GM10266 (cell line): ENCODE measurements around the gene WDR62.

Source experiments
- DNase-seq: peaks from one replicate; pipeline ENCODE4 v3.0.0; 2012; ENCODE audit errors: extremely low spot score
- CTCF ChIP-seq: IDR thresholded peaks from 2 replicates; pipeline ENCODE4 v1.5.1; 2012; ENCODE audit warnings: mild to moderate bottlenecking, low read depth; ENCODE audit not compliant: control insufficient read depth, insufficient read depth; ENCODE audit errors: missing control alignments

The WDR62 gene

GRCh38 chr19:36054733-36055686 is at the start of gene WDR62:
TSS of gene WDR62 (plus strand) at chr19:36054897. CDS start at chr19:36054972, 75 bp downstream.
- TF ChIP-seq CTCF, result no peak
- DNase-seq, result peak; percentile 97

DNA sequence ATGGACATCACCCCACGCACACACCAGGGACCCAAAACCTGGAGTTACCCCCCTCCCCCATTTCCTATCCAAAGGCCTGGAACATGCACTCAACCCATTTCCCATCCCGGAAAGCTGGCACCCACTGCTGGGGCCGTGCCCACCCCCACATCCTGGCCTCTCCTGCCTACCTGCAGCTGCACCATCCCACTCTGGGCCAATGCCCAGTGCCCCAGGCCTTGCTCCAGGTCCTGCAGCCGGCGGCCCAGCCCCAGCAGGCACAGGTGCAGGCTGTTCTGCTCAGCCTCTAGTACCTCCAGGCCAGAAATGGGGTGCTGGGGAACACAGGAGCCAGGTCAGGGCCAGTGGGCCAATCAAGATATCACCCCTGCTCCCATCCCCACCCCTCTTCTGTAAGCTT is 47.7 kb upstream of the WDR62 start:
- no peak for DNase-seq
- TF ChIP-seq CTCF, result no peak

DNA sequence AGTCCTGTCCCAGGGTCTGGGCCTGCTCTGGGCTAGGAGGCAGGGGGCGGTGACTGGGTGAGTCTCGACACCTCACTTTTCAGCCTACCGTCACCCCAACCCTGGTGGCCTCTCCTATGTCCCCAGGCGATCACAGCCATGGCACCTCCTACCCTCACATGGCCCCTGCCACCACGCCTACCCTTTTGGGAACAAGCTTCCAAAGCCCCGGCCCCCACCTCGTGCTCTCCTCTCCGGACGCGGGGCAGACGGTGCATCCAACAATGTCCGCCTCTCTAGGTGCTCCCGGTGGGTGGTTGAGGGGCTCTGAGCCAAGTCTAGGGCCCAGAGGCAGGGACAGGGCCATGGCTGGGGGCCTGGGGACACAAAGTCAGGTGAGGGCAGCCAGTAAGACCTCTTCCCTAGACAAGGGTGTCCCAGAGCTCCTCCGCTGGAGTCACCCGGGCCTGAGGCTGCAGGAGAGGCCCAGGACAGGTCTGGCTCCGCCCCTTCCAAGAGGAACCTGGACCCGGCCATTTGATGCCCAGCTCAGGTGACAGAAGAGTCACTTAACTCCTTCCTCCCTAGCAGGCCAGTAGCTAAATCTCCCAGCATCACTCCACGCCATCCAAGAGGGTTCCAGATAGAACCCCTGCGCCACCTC is 46.2 kb upstream of the WDR62 start, which contains the start of gene SYNE4:
Gene SYNE4 (minus strand): TSS at position 478 of the 643 bp plus-strand sequence. CDS start 132 bp downstream, at position 346.
- no peak for DNase-seq
- no peak for TF ChIP-seq CTCF

DNA sequence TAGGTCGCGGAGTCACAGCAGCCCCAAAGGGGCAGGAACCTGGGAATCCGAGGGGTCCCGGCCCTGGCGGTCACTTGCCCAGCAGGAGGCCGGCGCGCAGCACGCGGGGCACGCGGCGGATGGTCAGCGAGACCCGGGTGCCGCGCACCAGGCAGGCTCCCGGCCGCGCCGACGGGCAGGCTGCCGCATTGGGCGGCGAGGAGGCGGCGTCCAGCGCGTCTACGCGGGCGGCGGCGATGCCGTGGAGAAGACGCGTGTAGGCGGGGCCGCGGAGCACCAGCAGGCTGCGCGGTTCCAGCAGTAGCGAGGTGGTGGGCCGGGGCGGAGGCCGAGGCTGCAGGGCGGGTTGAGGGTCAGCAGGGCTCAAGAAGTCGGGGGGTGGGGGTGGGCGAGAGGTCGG is 45.5 kb upstream of the WDR62 start:
- DNase-seq, result peak; percentile 76
- no peak for TF ChIP-seq CTCF

DNA sequence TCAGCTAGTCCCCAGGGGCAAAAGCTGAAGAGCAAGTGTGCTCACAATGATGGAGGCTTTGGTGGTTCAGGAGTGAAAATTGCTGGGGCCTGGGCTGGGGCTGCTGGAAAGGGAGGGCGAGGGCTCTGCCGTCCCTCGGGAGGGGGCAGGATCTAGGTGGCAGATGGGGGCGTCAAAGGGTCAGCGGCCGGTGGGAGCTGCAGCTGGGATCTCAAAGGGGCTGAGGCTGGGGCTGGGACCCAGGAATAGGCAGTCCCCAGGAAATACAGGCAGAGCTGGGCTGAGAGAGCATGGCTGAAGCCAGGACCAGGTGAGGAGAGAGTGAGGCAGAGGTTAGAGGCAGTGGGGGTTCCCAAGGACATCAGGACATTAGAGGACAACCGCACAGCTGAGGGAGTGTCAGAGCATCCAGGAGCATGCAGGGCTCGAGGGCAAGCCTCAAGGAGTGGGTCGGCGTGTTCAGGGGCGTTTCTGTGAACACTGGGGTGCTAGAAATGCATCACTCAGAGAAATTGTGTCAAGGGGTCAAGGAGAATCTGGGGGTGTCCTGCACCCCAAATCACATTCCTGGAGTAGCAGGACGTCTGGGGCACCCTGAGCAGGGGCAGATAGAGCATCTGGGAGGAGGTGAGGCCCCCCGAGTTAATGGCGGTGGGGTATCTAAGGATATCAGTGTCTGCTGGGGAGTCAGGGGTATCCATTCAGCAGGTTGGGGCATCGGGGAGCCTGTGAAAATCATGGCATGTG is 44.9 kb upstream of the WDR62 start:
- TF ChIP-seq CTCF, result no peak
- DNase-seq, result no peak

DNA sequence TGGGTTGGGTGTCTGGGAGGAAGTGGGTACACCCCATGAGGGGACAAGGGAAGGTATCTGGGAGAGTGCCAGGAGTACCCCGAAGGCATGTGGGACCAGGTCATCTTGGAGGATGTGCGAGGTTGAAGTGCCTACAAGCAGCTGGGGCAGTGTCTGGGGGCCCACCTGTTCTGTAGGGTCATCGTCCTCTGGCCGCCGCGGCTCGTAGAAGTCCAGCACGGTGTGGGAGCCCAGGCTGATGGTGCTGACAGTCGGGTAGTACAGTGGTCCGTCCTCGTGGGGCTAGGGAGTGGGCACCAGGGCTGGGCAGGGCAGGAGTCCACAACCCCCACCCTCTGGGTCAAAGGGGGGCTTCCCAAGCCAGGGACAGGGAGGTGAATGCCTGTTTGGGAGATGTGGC is 44.3 kb upstream of the WDR62 start:
- DNase-seq, result no peak
- no peak for TF ChIP-seq CTCF
